Activated naive CD8-positive, alpha-beta T cell treated with anti-CD3 and anti-CD28 coated beads, Interleukin-2, amount 10 ng/mL, durations not matched to agents 7 days and 5 days (primary cell): ENCODE results near the gene ATXN7L3B. TPM values are rescaled to one million over a fixed set of nuclear protein-coding genes. Genes with fewer than 3 reads are reported as not detected.
A peak's percentile ranks its signal among the peaks of the same experiment; 100 is the strongest.

ENCODE experiments used
- ATAC-seq: fragments of 150-1000 bp; cut with Tn5 transposase; one replicate; pipeline ENCODE4 v1.10.0; 2021; ENCODE audit warnings: low read depth, moderate library complexity
- POLR2A ChIA-PET: fragments of 350-600 bp; sonication (Branson Sonifier 250); formaldehyde crosslinking; loops from one replicate; lab custom pipeline; 2021; ENCODE audit warnings: antibody characterized with exemption; lab: Charles Lee
- DNase-seq: peaks from one replicate; pipeline ENCODE4 v3.0.0; 2021
- H3K27ac Mint-ChIP-seq: one replicate; pipeline ENCODE4 v1.8.0; 2022; ENCODE audit warnings: mild to moderate bottlenecking, mixed read lengths
- H3K27me3 Mint-ChIP-seq: one replicate; pipeline ENCODE4 v1.8.0; 2022; ENCODE audit warnings: mild to moderate bottlenecking, moderate library complexity, mixed read lengths
- H3K36me3 Mint-ChIP-seq: one replicate; pipeline ENCODE4 v1.8.0; 2021; ENCODE audit warnings: mild to moderate bottlenecking, mixed read lengths
- H3K4me1 Mint-ChIP-seq: one replicate; pipeline ENCODE4 v1.8.0; 2021; ENCODE audit warnings: mixed read lengths
- H3K4me3 Mint-ChIP-seq: one replicate; pipeline ENCODE4 v1.8.0; 2022; ENCODE audit warnings: mild to moderate bottlenecking, moderate library complexity, mixed read lengths
- H3K9me3 Mint-ChIP-seq: one replicate; pipeline ENCODE4 v1.8.0; 2021; ENCODE audit warnings: mixed read lengths
- total RNA-seq, 2 experiments: library from RNA; stranded (reverse); gene quantifications; one replicate each; pipeline ENCODE4 v1.2.3, GENCODE V29; 2021

ATXN7L3B gene
- total RNA-seq, 2 experiments from 2014 or later = 31.9 to 34.7 TPM

DNA sequence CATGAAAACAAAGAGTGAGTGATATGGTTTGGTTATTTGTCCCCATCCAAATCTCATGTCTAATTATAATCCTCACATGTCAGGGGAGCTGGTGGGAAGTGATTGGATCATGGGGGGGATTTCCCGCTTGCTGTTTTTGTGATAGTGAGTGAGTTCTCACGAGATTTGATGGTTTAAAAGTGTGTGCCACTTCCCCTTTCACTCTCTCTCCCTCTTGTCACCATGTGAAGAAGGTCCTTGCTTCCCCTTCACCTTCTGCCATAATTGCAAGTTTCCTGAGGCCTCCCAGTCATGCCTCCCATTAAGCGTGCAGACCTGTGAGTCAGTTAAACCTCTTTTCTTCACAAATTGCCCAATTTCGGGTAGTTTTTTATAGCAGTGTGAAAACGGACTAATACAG is 2.1 kb upstream of the ATXN7L3B start:
- H3K27ac Mint-ChIP-seq = no peak overlapping the region
- no peaks in the 10 kb centered on the region for H3K27me3 Mint-ChIP-seq
- peaks cover 20% of the 10 kb centered on the region for H3K36me3 Mint-ChIP-seq
- POLR2A ChIA-PET = no interaction called here
- ATAC-seq (no peak), DNase-seq (no peak)
- peak overlapping the region; percentile 20 for H3K4me3 Mint-ChIP-seq
- H3K4me1 Mint-ChIP-seq = peaks cover 26% of the 10 kb centered on the region
- H3K9me3 Mint-ChIP-seq = no peaks in the 10 kb centered on the region

DNA sequence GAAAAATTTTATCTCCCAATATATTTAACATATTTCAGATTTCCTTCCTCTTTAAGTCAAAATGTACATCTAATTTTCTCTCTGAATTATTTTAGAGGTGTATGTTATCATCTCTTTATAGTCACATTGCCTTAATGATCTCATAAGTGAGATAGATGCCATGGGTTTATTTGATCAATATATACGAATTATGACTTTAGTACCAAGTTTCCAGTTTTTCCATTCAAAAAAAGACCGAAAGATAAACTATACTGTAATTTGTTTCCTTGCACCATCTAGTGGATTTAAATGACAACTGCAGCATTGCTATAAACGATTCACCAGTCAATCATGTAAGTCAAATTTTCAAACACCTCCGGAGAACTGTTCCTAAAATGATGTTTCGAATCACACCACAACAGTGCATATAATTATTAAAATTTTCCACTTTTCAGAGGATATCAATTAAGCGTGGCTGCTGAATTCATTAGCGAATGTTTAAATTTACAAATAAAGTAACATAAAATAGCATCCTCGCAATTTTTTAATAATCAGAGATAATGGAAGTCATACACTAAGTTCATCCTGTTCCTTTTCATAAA is 419 bp upstream of the ATXN7L3B start:
- peak; percentile 34 for ATAC-seq
- POLR2A ChIA-PET = no interaction called here
- Mint-ChIP-seq H3K27me3 (no peaks in the 10 kb centered on the region), H3K27ac (peak overlapping the region; percentile 95), H3K4me3 (peak overlapping the region; percentile 92), H3K9me3 (no peaks in the 10 kb centered on the region), H3K4me1 (peaks cover 34% of the 10 kb centered on the region), H3K36me3 (peaks cover 30% of the 10 kb centered on the region)
- DNase-seq = no peak

DNA sequence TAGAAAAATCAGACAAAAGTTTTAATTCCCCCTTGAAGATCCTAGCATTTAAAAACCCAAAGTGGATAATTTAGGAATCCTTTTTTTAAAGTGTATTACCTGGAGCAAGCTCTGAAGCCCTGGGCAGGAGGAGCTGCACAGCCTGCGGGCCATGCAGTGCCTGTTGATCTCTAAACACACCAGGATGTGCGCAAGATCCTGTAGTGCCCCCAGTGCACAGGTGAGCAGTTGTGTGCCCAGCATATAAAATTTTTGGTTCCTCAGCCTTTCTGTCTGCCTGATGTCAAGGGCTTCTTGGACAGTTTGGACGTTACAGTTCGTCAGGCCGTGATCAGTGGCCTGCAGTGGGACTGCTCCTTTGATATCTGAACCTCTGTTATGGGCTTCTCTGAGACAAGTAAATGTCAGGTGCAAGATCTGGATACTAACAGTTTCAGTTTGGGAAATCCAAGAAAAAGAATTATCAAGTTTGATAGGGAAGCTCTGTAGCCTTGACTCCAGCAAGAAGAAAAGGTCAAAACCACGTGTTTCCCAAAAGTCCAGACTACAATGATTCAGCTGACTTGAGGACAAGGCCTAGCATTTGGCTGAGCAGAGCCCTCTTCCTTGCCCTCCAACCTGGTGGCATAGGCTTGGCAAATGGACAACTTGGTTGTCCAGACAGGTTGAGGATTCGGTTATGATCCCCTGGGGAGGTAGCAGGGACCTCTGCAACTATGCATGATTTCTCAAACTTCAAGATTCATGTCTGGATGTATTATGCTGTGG is 1.0 kb downstream of the ATXN7L3B start:
- DNase-seq (peak; percentile 44), ATAC-seq (peak; percentile 48)
- peaks cover 34% of the 10 kb centered on the region for H3K4me1 Mint-ChIP-seq
- POLR2A ChIA-PET = interaction anchor here (1.1 kb wide), 1 partner anchor 945 kb away, joined by 3 read pairs; no protein-coding TSS in a partner anchor
- no peaks in the 10 kb centered on the region for H3K9me3 Mint-ChIP-seq
- H3K36me3 Mint-ChIP-seq = peaks cover 34% of the 10 kb centered on the region
- H3K27ac Mint-ChIP-seq = peak overlapping the region; percentile 95
- no peaks in the 10 kb centered on the region for H3K27me3 Mint-ChIP-seq
- H3K4me3 Mint-ChIP-seq = peak overlapping the region; percentile 92

DNA sequence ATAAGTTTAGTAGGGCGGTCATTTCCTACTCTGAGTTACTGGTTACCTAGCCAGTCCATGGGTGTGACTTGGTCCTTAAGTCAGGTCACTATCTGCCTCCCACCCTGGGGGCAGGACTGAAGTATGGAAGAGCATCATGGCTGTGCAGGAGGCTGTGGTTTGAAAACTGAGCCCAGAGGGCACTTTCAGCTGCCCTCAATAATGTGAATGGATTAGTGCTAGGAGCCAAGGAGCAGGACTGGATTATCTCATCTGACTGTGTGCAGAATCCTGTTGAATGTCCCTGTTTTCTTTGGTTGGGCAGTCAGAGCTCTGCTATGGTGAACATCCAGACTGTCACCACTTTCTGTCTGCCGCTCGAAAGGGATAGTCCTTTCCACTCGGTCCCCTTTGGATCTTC is 1.6 kb downstream of the ATXN7L3B start:
- no peak for DNase-seq
- H3K9me3 Mint-ChIP-seq = no peaks in the 10 kb centered on the region
- ATAC-seq = no peak
- POLR2A ChIA-PET = no interaction called here
- H3K27ac Mint-ChIP-seq = peak overlapping the region; percentile 95
- H3K4me3 Mint-ChIP-seq = peak overlapping the region; percentile 92
- peaks cover 34% of the 10 kb centered on the region for H3K4me1 Mint-ChIP-seq
- H3K36me3 Mint-ChIP-seq = peaks cover 34% of the 10 kb centered on the region
- H3K27me3 Mint-ChIP-seq = no peaks in the 10 kb centered on the region

- Mint-ChIP-seq H3K27ac (peak overlapping the region; percentile 65), H3K4me1 (peaks cover 34% of the 10 kb centered on the region), H3K36me3 (peaks cover 34% of the 10 kb centered on the region), H3K27me3 (no peaks in the 10 kb centered on the region), H3K4me3 (peak overlapping the region; percentile 92), H3K9me3 (no peaks in the 10 kb centered on the region)
- DNase-seq (no peak), ATAC-seq (no peak)
- POLR2A ChIA-PET = no interaction called here
Observed at GRCh38 chr12:74539765-74540526, 2.3 kb downstream of the ATXN7L3B start.

DNA sequence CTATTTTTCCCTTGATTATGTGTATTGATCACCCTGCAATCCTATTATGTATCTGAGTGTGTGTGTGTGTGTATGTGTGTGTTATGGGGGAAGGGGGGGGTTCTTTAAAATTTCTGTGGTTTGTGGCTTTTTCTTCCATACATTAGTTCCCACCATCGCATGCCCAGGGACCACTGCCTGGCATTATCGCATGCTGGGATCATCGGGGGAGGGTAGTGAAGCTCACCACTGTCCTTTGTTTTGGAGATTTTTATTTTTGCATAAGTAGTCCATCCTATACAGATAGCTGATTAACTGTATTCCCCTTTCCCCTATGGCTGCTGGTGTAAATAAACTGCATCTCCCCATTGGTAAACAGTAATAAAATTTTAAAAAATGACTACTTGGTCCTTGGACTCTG is 3.4 kb downstream of the ATXN7L3B start:
- POLR2A ChIA-PET = no interaction called here
- peak overlapping the region; percentile 36 for H3K4me3 Mint-ChIP-seq

DNA sequence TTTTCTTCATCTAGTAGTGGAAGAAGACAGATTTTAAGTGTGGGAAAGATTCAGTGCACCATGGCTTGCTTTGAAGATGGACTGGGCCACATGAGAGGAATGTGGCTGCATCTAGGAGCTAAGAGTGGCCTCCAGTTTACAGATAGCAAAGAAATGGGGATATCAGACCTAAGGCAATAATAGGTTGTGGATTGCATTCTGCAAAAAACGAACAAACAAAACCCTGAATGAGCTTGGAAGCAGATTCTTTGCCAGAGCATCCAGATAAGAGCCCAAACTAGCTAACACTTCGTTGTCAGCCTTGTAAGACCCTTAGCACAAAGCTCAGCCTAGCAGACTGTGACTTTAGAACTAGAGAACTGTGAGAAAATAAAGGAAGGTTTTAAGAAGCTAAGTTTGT is 9.6 kb downstream of the ATXN7L3B start:
- POLR2A ChIA-PET = interaction anchor here (0.6 kb wide), 1 partner anchor 1716 kb away, joined by 3 read pairs; no protein-coding TSS in a partner anchor

More for the DNA sequence above, 3.4 kb downstream of the ATXN7L3B start:
- H3K9me3 Mint-ChIP-seq = no peaks in the 10 kb centered on the region
- H3K27ac Mint-ChIP-seq = no peak overlapping the region
- H3K36me3 Mint-ChIP-seq = peaks cover 34% of the 10 kb centered on the region
- DNase-seq (no peak), ATAC-seq (no peak)
- no peaks in the 10 kb centered on the region for H3K27me3 Mint-ChIP-seq
- H3K4me1 Mint-ChIP-seq = peaks cover 32% of the 10 kb centered on the region

DNA sequence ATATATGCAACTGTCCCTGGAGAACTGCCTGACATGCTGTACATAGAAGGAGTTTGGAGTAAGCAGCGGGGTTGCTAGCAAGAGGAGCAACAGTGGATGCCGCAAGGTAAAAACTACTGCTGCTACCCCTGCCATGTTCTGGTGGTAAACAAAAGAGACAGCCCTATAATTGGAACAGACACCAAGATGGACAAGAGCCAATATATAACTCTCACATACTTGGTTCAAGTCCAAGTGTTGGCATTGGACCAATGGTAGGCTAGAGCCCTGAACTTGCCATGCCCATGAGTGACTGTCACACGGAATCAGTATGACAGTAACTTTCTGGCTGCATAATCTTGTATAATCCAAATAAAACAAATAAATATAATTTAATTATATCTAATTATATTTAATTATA is 13.7 kb downstream of the ATXN7L3B start:
- Mint-ChIP-seq H3K36me3 (no peaks in the 10 kb centered on the region), H3K27ac (no peak overlapping the region), H3K9me3 (no peaks in the 10 kb centered on the region), H3K27me3 (peaks cover 4% of the 10 kb centered on the region), H3K4me3 (no peak overlapping the region), H3K4me1 (no peaks in the 10 kb centered on the region)
- ATAC-seq = no peak
- POLR2A ChIA-PET = no interaction called here
- DNase-seq = no peak

More for the DNA sequence above, 9.6 kb downstream of the ATXN7L3B start:
- Mint-ChIP-seq H3K4me3 (no peak overlapping the region), H3K36me3 (peaks cover 4% of the 10 kb centered on the region), H3K27ac (no peak overlapping the region), H3K4me1 (no peaks in the 10 kb centered on the region), H3K9me3 (no peaks in the 10 kb centered on the region), H3K27me3 (no peaks in the 10 kb centered on the region)
- DNase-seq (no peak), ATAC-seq (no peak)

DNA sequence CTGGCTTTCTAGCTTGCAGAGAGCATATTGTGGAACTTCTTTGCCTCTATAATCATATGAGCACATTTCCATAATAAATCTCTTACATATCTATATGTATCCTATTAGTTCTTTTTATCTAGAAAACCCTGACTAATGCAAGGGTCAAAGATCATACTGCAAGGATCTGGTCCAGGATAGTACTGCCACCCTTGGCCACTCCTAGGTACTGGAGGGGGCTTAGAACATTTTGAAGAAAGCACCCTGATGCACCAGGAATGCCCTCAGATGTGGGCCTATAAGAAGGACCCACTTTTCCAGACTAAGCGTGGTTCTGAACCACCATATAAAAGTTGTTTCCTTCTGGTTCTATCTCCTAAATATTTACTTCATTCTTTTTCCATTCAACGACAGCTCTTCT is 14.6 kb downstream of the ATXN7L3B start:
- no peak for DNase-seq
- Mint-ChIP-seq H3K9me3 (no peaks in the 10 kb centered on the region), H3K36me3 (no peaks in the 10 kb centered on the region), H3K27me3 (peaks cover 4% of the 10 kb centered on the region), H3K4me3 (no peak overlapping the region), H3K27ac (no peak overlapping the region), H3K4me1 (no peaks in the 10 kb centered on the region)
- ATAC-seq = no peak
- POLR2A ChIA-PET = no interaction called here

DNA sequence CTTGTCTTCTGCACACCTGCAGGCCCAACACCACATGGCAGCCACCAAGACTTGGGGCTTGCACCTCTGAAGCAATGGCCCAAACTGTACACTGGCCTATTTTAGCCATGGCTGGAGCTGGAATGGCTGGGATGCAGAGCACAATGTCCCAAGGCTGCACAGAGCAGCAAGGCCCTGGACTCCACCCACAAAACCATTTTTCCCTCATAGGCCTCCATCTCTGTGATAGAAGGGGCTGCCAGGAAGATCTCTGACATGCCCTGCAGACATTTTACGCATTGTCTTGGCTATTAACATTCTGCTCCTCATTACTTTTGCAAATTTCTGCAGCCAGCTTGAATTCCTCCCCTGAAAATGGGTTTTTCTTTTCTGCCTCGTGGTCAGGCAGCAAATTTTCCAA is 22.1 kb downstream of the ATXN7L3B start:
- no peak for ATAC-seq
- Mint-ChIP-seq H3K9me3 (no peaks in the 10 kb centered on the region), H3K4me3 (no peak overlapping the region), H3K4me1 (no peaks in the 10 kb centered on the region), H3K36me3 (no peaks in the 10 kb centered on the region), H3K27me3 (peaks cover 4% of the 10 kb centered on the region), H3K27ac (no peak overlapping the region)
- POLR2A ChIA-PET = no interaction called here
- no peak for DNase-seq

DNA sequence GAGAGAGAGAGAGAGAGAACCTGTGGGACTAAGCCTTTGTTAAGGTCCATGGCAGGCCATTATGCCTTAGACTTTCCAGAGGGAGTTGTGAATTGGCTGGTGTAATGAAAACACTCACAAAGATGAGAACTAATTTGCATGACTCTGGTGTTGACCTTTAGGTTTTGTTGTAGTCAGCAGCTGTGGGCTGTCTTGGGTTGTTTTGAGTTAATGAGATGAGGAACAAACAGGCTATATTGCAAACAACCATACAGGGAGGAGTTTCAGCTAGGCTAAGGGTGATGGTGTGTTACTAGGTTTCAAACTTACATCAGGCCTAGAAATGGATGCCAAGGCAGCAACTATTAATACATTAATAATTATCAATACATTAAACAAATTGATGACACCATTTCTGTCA is 26.3 kb downstream of the ATXN7L3B start:
- no peak for DNase-seq
- Mint-ChIP-seq H3K27me3 (peaks cover 2% of the 10 kb centered on the region), H3K27ac (no peak overlapping the region), H3K4me1 (no peaks in the 10 kb centered on the region), H3K36me3 (no peaks in the 10 kb centered on the region), H3K4me3 (no peak overlapping the region), H3K9me3 (no peaks in the 10 kb centered on the region)
- ATAC-seq = no peak
- POLR2A ChIA-PET = no interaction called here

DNA sequence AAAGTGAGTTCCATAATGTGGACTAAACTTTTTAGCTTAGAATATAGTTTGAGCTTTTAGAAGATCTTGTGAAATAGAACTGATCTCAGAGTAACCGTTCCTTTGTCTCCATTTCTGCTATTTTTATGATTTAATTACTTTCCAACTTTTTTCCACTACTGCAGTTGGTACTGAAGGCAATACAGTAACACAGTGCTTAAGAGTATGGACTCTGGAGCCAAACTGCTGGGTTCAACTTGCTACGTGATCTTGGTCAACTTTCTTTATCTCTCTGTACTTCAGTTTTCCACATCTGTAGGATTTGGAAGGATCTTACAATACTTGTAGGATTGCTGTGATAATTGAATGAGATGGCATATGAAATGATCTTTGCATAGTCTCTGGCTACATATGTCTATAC is 40.9 kb downstream of the ATXN7L3B start:
- H3K4me1 Mint-ChIP-seq = no peaks in the 10 kb centered on the region
- POLR2A ChIA-PET = no interaction called here
- no peaks in the 10 kb centered on the region for H3K9me3 Mint-ChIP-seq
- no peaks in the 10 kb centered on the region for H3K36me3 Mint-ChIP-seq
- no peak overlapping the region for H3K4me3 Mint-ChIP-seq
- no peaks in the 10 kb centered on the region for H3K27me3 Mint-ChIP-seq
- DNase-seq (no peak), ATAC-seq (no peak)
- H3K27ac Mint-ChIP-seq = no peak overlapping the region

- no peak overlapping the region for H3K27ac Mint-ChIP-seq
- H3K4me3 Mint-ChIP-seq = no peak overlapping the region
- ATAC-seq (no peak), DNase-seq (no peak)
- H3K9me3 Mint-ChIP-seq = no peaks in the 10 kb centered on the region
- H3K4me1 Mint-ChIP-seq = no peaks in the 10 kb centered on the region
- POLR2A ChIA-PET = no interaction called here
- no peaks in the 10 kb centered on the region for H3K36me3 Mint-ChIP-seq
- H3K27me3 Mint-ChIP-seq = no peaks in the 10 kb centered on the region
Observed at GRCh38 chr12:74579446-74579845, 41.8 kb downstream of the ATXN7L3B start.
